ENCODE results near the gene ZSWIM1.

- no peak for TF ChIP-seq POLR2A (IDR thresholded peaks at IDR 0.05; ENCODE audit: low read length)
- no peak for TF ChIP-seq GATA1 (IDR thresholded peaks at IDR 0.05; ENCODE audit: low read depth, low read length)
Observed at GRCh38 chr20:45852326-45852725, 28.7 kb upstream of the ZSWIM1 start.
